Measurements from ENCODE around the gene ZNF280B. TPM values are rescaled to one million over a fixed set of nuclear protein-coding genes. Genes with fewer than 3 reads are reported as not detected.

Gene ZNF280B
- total RNA-seq, 1 donor from 2014 or later: 5.0 TPM

GRCh38 chr22:22440188-22440587 lies 68.4 kb downstream of the ZNF280B start:
- peaks cover 53% of the 10 kb centered on the region for H3K27me3 Mint-ChIP-seq
- no peak for DNase-seq (ENCODE audit: extremely low spot score, unreplicated experiment)
- H3K27ac Mint-ChIP-seq: no peak overlapping the region
- no peaks in the 10 kb centered on the region for H3K9me3 Mint-ChIP-seq
- TF ChIP-seq CTCF (conservative IDR thresholded peaks at IDR 0.05): no peak
- H3K4me1 Mint-ChIP-seq (ENCODE audit: unreplicated experiment): no peaks in the 10 kb centered on the region
- no peaks in the 10 kb centered on the region for H3K36me3 Mint-ChIP-seq
- no peak overlapping the region for H3K4me3 Mint-ChIP-seq

Other genes with a start within 250 kb of the ZNF280B start
- not detected in 2 replicates for gene ZNF280A, start 11.5 kb upstream of the ZNF280B start, total RNA-seq (ENCODE audit: low replicate concordance)
- 0.10 TPM in 1 of 2 replicates, not detected in the other for gene PRAME, start 50.5 kb upstream of the ZNF280B start, total RNA-seq (ENCODE audit: low replicate concordance)
- not detected in 2 replicates for gene GGTLC2, start 135.9 kb upstream of the ZNF280B start, total RNA-seq (ENCODE audit: low replicate concordance)